ENCODE measurements around the gene LRRC75A.

- no peak for TF ChIP-seq CTCF (conservative IDR thresholded peaks at IDR 0.05; ENCODE audit: low read depth in 2 of 2)
- no peak for TF ChIP-seq POLR2AphosphoS5 (IDR thresholded peaks at IDR 0.05; ENCODE audit: low read depth)
- TF ChIP-seq ZNF331 (CRISPR knock-in tag; IDR thresholded peaks at IDR 0.05; ENCODE audit: low read depth): no peak
- no peak for TF ChIP-seq EZH2phosphoT487 (IDR thresholded peaks at IDR 0.05; ENCODE audit: unreplicated experiment)
- TF ChIP-seq REST (IDR thresholded peaks at IDR 0.05; ENCODE audit: unreplicated experiment): no peak
- TF ChIP-seq JUNB (IDR thresholded peaks at IDR 0.05; ENCODE audit: unreplicated experiment): no peak
- TF ChIP-seq EZH2 (IDR thresholded peaks at IDR 0.05; ENCODE audit: low read depth, unreplicated experiment): no peak
- TF ChIP-seq CREB1 (CRISPR knock-in tag; IDR thresholded peaks at IDR 0.05; ENCODE audit: low read depth): no peak
- no peak for TF ChIP-seq STAT1 (IDR thresholded peaks at IDR 0.05; ENCODE audit: unreplicated experiment)
- TF ChIP-seq ETS1 (IDR thresholded peaks at IDR 0.05): no peak
- TF ChIP-seq ZNF114 (CRISPR knock-in tag; IDR thresholded peaks at IDR 0.05): no peak
Observed at GRCh38 chr17:16425202-16425601, 66.8 kb downstream of the LRRC75A start.
